Stimulated activated CD8-positive, alpha-beta memory T cell treated with anti-CD3 and anti-CD28 coated beads, Interleukin-15, amount 100 ng/mL, for 4 hours (primary cell): Measurements from ENCODE around the gene RFWD3.

ENCODE experiments used
- DNase-seq, 2 donors: peaks; one replicate each; pipeline ENCODE4 v3.0.0-alpha.2; 2020; ENCODE audit warnings: low read depth in 2 of 2

The RFWD3 gene

GRCh38 chr16:74582970-74583369 is 83.7 kb downstream of the RFWD3 start:
- no peak for DNase-seq

- DNase-seq, result no peak
Observed at GRCh38 chr16:74580833-74581232, 85.8 kb downstream of the RFWD3 start.

- DNase-seq, result no peak
Observed at GRCh38 chr16:74578838-74579237, 87.8 kb downstream of the RFWD3 start.

GRCh38 chr16:74578433-74578832 is 88.2 kb downstream of the RFWD3 start:
- DNase-seq, result no peak

GRCh38 chr16:74577882-74578366 is 88.8 kb downstream of the RFWD3 start:
- no peak for DNase-seq

GRCh38 chr16:74575807-74576643 is 90.7 kb downstream of the RFWD3 start:
- DNase-seq, result no peak

GRCh38 chr16:74575175-74575806 is 91.4 kb downstream of the RFWD3 start:
- no peak for DNase-seq

- DNase-seq, result no peak
Observed at GRCh38 chr16:74574146-74574545, 92.5 kb downstream of the RFWD3 start.

GRCh38 chr16:74573622-74574021 is 93.1 kb downstream of the RFWD3 start:
- DNase-seq, result no peak
